ENCODE measurements around the gene SYT9.
A peak's percentile ranks its signal among the peaks of the same experiment; 100 is the strongest.

Gene SYT9

GRCh38 chr11:7348432-7349304 is 97.0 kb downstream of the SYT9 start (continued):
- TF ChIP-seq, protein P1, sequence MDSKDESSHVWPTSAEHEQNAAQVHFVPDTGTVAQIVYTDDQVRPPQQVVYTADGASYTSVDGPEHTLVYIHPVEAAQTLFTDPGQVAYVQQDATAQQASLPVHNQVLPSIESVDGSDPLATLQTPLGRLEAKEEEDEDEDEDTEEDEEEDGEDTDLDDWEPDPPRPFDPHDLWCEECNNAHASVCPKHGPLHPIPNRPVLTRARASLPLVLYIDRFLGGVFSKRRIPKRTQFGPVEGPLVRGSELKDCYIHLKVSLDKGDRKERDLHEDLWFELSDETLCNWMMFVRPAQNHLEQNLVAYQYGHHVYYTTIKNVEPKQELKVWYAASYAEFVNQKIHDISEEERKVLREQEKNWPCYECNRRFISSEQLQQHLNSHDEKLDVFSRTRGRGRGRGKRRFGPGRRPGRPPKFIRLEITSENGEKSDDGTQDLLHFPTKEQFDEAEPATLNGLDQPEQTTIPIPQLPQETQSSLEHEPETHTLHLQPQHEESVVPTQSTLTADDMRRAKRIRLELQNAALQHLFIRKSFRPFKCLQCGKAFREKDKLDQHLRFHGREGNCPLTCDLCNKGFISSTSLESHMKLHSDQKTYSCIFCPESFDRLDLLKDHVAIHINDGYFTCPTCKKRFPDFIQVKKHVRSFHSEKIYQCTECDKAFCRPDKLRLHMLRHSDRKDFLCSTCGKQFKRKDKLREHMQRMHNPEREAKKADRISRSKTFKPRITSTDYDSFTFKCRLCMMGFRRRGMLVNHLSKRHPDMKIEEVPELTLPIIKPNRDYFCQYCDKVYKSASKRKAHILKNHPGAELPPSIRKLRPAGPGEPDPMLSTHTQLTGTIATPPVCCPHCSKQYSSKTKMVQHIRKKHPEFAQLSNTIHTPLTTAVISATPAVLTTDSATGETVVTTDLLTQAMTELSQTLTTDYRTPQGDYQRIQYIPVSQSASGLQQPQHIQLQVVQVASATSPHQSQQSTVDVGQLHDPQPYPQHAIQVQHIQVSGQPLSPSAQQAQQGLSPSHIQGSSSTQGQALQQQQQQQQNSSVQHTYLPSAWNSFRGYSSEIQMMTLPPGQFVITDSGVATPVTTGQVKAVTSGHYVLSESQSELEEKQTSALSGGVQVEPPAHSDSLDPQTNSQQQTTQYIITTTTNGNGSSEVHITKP (tag by site-specific recombination; IDR thresholded peaks at IDR 0.05), result peak; percentile 39; the same call in 1 of the 2 replicates
- TF ChIP-seq ZNF148 (tag by site-specific recombination; IDR thresholded peaks at IDR 0.05; ENCODE audit: borderline replicate concordance) (no peak), ZNF302 (tag by site-specific recombination; IDR thresholded peaks at IDR 0.05; ENCODE audit: low read depth) (no peak), ZBTB17 (tag by site-specific recombination; IDR thresholded peaks at IDR 0.05) (peak; percentile 41), FEZF1 (tag by site-specific recombination; IDR thresholded peaks at IDR 0.05) (peak; percentile 77), GLIS1 (tag by site-specific recombination; IDR thresholded peaks at IDR 0.05) (peak; percentile 68), GLIS2 (tag by site-specific recombination; IDR thresholded peaks at IDR 0.05) (no peak), ZFP41 (tag by site-specific recombination; IDR thresholded peaks at IDR 0.05; ENCODE audit: borderline replicate concordance) (no peak), ZNF514 (tag by site-specific recombination; IDR thresholded peaks at IDR 0.05) (no peak), ZNF24 (tag by site-specific recombination; IDR thresholded peaks at IDR 0.05) (0 out of 2 replicates have a peak, but pooled peaks have one; percentile 32), SCRT2 (tag by site-specific recombination; IDR thresholded peaks at IDR 0.05) (no peak), ZNF610 (tag by site-specific recombination; IDR thresholded peaks at IDR 0.05; ENCODE audit: borderline replicate concordance) (no peak), ZNF548 (tag by site-specific recombination; IDR thresholded peaks at IDR 0.05) (no peak), ZNF510 (tag by site-specific recombination; IDR thresholded peaks at IDR 0.05; ENCODE audit: insufficient replicate concordance) (no peak), MYNN (tag by site-specific recombination; IDR thresholded peaks at IDR 0.05; ENCODE audit: borderline replicate concordance) (no peak), ZNF777 (tag by site-specific recombination; IDR thresholded peaks at IDR 0.05; ENCODE audit: borderline replicate concordance) (no peak), MZF1 (tag by site-specific recombination; IDR thresholded peaks at IDR 0.05; ENCODE audit: borderline replicate concordance) (peak; percentile 98), ZFP37 (tag by site-specific recombination; IDR thresholded peaks at IDR 0.05) (no peak), ZNF549 (tag by site-specific recombination; IDR thresholded peaks at IDR 0.05) (no peak), ZNF140 (tag by site-specific recombination; IDR thresholded peaks at IDR 0.05) (no peak), ZNF768 (tag by site-specific recombination; IDR thresholded peaks at IDR 0.05) (no peak), ZNF114 (tag by site-specific recombination; IDR thresholded peaks at IDR 0.05) (no peak), RBAK (tag by site-specific recombination; IDR thresholded peaks at IDR 0.05) (no peak), ZNF248 (tag by site-specific recombination; IDR thresholded peaks at IDR 0.05) (no peak), ZNF221 (tag by site-specific recombination; IDR thresholded peaks at IDR 0.05; ENCODE audit: borderline replicate concordance) (no peak), OVOL3 (tag by site-specific recombination; IDR thresholded peaks at IDR 0.05) (no peak)
- TF ChIP-seq, protein P2, sequence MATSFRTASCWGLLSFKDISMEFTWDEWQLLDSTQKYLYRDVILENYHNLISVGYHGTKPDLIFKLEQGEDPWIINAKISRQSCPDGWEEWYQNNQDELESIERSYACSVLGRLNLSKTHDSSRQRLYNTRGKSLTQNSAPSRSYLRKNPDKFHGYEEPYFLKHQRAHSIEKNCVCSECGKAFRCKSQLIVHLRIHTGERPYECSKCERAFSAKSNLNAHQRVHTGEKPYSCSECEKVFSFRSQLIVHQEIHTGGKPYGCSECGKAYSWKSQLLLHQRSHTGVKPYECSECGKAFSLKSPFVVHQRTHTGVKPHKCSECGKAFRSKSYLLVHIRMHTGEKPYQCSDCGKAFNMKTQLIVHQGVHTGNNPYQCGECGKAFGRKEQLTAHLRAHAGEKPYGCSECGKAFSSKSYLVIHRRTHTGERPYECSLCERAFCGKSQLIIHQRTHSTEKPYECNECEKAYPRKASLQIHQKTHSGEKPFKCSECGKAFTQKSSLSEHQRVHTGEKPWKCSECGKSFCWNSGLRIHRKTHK (tag by site-specific recombination; IDR thresholded peaks at IDR 0.05), result no peak
- TF ChIP-seq, protein P3, sequence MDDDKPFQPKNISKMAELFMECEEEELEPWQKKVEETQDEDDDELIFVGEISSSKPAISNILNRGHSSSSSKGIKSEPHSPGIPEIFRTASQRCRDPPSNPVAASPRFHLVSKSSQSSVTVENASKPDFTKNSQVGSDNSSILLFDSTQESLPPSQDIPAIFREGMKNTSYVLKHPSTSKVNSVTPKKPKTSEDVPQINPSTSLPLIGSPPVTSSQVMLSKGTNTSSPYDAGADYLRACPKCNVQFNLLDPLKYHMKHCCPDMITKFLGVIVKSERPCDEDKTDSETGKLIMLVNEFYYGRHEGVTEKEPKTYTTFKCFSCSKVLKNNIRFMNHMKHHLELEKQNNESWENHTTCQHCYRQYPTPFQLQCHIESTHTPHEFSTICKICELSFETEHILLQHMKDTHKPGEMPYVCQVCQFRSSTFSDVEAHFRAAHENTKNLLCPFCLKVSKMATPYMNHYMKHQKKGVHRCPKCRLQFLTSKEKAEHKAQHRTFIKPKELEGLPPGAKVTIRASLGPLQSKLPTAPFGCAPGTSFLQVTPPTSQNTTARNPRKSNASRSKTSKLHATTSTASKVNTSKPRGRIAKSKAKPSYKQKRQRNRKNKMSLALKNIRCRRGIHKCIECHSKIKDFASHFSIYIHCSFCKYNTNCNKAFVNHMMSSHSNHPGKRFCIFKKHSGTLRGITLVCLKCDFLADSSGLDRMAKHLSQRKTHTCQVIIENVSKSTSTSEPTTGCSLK (tag by site-specific recombination; IDR thresholded peaks at IDR 0.05), result no peak
